CD4-positive, alpha-beta T cell treated with Interferon alpha-2 for 1 hour (primary cell): ENCODE measurements around the gene LBR.

Experiments
- DNase-seq, 2 donors: peaks; one replicate each; pipeline ENCODE4 v3.0.0-alpha.2; 2020 to 2022

The LBR gene

GRCh38 chr1:225366018-225366417 is 61.8 kb downstream of the LBR start:
- no peak for DNase-seq

- DNase-seq: no peak
Measured at GRCh38 chr1:225364439-225364838, 63.4 kb downstream of the LBR start.

GRCh38 chr1:225362805-225363204 is 65.0 kb downstream of the LBR start:
- no peak for DNase-seq

- DNase-seq: no peak
Measured at GRCh38 chr1:225361176-225361575, 66.7 kb downstream of the LBR start.

GRCh38 chr1:225360119-225360518 is 67.7 kb downstream of the LBR start:
- no peak for DNase-seq

GRCh38 chr1:225355863-225356262 is 72.0 kb downstream of the LBR start:
- DNase-seq: no peak

GRCh38 chr1:225354906-225355305 is 72.9 kb downstream of the LBR start:
- no peak for DNase-seq
